Ishikawa (cell line): Measurements from ENCODE around the gene NECTIN1.

Experiments
- CEBPB ChIP-seq: IDR thresholded peaks from 2 replicates; pipeline ENCODE4 v1.6.1; 2012
- CREB1 ChIP-seq: IDR thresholded peaks from 2 replicates; pipeline ENCODE4 v1.6.1; 2012; ENCODE audit warnings: low read depth
- EGR1 ChIP-seq: IDR thresholded peaks from 2 replicates; pipeline ENCODE4 v1.6.1; 2012
- EP300 ChIP-seq: IDR thresholded peaks from 2 replicates; pipeline ENCODE4 v1.6.1; 2012; ENCODE audit warnings: borderline replicate concordance
- FOXM1 ChIP-seq: IDR thresholded peaks from 2 replicates; pipeline ENCODE4 v1.6.1; 2012; ENCODE audit warnings: low read depth, borderline replicate concordance
- NFIC ChIP-seq: IDR thresholded peaks from 2 replicates; pipeline ENCODE4 v1.6.1; 2012
- RAD21 ChIP-seq: IDR thresholded peaks from 2 replicates; pipeline ENCODE4 v1.6.1; 2012; ENCODE audit warnings: low read depth
- TAF1 ChIP-seq: IDR thresholded peaks from 2 replicates; pipeline ENCODE4 v1.6.1; 2012; ENCODE audit warnings: low read depth, mild to moderate bottlenecking
- TCF12 ChIP-seq: IDR thresholded peaks from 2 replicates; pipeline ENCODE4 v1.6.1; 2012; ENCODE audit warnings: low read depth
- TEAD4 ChIP-seq: IDR thresholded peaks from 2 replicates; pipeline ENCODE4 v1.6.1; 2012
- YY1 ChIP-seq: IDR thresholded peaks from 2 replicates; pipeline ENCODE4 v1.6.1; 2012; ENCODE audit warnings: low read depth
- ZBTB7A ChIP-seq: IDR thresholded peaks from 2 replicates; pipeline ENCODE4 v1.6.1; 2012; ENCODE audit warnings: low read depth
- TF ChIP-seq, protein P1 (sequence below): IDR thresholded peaks from 2 replicates; pipeline ENCODE4 v1.6.1; 2012
- TF ChIP-seq, protein P2 (sequence below): IDR thresholded peaks from 2 replicates; pipeline ENCODE4 v1.6.1; 2012; ENCODE audit warnings: low read depth, mild to moderate bottlenecking
- TF ChIP-seq, protein P3 (sequence below): IDR thresholded peaks from 2 replicates; pipeline ENCODE4 v1.6.1; 2012

Gene NECTIN1

DNA sequence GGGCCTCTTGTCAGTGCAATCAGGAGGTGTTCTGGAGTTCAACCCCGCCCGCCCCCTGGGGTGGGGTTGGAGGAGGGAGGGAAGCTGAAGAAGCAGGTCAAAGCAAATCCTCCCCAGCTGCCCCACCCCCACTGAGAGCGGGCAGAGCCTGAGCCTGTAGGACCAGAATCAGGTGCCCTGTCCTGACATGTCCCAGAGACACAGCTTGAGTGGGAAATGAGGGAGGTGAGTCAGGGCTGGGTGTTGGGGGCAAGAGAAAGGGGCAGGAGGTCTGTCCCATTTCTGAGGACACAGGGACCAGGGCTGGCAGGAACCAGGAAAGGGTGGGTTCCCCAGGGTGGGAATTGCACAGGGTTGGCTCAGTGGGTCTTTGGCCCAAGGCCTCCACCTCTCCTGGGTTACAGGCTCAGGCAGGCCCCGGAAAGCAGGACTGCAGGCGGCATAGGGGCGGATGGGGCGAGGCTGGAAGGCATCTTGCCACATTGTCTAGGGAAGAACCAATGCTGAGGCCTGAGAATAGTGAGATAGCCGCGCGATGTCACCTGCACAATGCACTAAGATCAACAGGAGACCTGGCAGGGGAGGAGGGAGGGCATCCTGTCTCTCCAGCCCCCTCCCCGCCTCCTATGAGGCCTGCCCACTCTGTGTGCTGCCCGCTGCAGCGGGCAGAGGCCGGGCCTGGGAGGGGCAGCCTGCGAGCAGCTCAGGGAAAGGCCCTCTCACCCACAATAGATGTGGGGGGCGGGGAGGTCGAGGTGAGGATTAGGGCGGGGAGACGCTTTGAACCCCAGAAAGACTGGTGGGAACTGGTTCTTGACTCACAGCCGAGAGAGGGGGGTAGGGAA, 32.4 kb downstream of the NECTIN1 start:
- TF ChIP-seq TCF12 (no peak), CREB1 (no peak), TAF1 (no peak), CEBPB (no peak), RAD21 (no peak), FOXM1 (no peak), EP300 (no peak), NFIC (no peak), TEAD4 (no peak), EGR1 (no peak), YY1 (no peak), ZBTB7A (no peak)
- TF ChIP-seq, protein P1, sequence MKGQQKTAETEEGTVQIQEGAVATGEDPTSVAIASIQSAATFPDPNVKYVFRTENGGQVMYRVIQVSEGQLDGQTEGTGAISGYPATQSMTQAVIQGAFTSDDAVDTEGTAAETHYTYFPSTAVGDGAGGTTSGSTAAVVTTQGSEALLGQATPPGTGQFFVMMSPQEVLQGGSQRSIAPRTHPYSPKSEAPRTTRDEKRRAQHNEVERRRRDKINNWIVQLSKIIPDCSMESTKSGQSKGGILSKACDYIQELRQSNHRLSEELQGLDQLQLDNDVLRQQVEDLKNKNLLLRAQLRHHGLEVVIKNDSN: no peak
- TF ChIP-seq, protein P2, sequence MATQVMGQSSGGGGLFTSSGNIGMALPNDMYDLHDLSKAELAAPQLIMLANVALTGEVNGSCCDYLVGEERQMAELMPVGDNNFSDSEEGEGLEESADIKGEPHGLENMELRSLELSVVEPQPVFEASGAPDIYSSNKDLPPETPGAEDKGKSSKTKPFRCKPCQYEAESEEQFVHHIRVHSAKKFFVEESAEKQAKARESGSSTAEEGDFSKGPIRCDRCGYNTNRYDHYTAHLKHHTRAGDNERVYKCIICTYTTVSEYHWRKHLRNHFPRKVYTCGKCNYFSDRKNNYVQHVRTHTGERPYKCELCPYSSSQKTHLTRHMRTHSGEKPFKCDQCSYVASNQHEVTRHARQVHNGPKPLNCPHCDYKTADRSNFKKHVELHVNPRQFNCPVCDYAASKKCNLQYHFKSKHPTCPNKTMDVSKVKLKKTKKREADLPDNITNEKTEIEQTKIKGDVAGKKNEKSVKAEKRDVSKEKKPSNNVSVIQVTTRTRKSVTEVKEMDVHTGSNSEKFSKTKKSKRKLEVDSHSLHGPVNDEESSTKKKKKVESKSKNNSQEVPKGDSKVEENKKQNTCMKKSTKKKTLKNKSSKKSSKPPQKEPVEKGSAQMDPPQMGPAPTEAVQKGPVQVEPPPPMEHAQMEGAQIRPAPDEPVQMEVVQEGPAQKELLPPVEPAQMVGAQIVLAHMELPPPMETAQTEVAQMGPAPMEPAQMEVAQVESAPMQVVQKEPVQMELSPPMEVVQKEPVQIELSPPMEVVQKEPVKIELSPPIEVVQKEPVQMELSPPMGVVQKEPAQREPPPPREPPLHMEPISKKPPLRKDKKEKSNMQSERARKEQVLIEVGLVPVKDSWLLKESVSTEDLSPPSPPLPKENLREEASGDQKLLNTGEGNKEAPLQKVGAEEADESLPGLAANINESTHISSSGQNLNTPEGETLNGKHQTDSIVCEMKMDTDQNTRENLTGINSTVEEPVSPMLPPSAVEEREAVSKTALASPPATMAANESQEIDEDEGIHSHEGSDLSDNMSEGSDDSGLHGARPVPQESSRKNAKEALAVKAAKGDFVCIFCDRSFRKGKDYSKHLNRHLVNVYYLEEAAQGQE: no peak
- TF ChIP-seq, protein P3, sequence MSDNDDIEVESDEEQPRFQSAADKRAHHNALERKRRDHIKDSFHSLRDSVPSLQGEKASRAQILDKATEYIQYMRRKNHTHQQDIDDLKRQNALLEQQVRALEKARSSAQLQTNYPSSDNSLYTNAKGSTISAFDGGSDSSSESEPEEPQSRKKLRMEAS: no peak

DNA sequence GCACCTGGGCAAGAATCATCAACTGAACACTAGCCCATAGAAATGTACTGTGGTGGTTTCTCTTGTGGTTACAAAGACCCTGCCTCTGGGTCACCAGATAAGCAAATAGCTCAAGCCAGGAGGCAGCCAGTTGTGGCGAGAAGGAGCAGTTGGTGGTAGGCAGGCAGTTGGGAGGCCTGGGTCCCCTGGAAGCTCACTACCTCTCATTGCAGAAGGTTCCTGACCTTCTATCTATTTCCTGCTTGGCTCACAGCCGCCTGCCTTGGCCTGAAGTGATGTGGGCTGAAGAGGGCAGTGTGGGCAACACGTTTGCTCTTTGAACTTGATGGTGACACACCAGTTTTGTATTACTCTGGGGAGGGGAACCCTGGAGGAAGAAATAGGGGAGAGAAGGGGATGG, 34.7 kb downstream of the NECTIN1 start:
- TF ChIP-seq CREB1: no peak
- no peak for TF ChIP-seq TEAD4
- no peak for TF ChIP-seq EGR1

DNA sequence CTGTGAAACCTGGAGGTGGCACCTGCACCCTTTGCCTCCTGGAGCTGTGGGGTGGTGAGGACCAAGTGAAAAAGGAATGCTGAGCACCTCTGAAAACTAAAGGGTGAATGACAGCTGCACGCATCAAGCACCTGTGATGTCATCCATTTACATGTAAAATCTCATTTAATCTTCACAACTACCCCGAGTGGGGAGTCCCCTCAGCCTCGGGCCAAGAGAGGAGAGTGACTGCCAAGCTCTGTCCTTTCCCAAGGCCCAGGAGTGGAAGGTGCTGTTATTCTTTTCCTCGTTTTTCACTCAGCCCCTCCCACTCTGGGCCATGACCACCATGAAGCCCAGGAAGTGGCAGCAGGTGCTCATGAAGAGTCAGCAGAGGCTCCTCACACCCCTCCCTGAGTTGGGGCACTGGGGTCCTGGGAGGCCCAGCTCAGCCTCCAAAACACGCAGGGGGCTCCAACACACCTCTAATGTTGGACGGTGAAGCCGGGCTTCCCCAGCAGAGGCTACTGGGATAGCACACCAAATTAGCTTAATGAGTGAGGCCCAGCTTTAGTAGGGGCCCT, 35.7 kb downstream of the NECTIN1 start:
- TF ChIP-seq ZBTB7A: no peak
- TF ChIP-seq, protein P1: no peak
- TF ChIP-seq TAF1: no peak
- TF ChIP-seq FOXM1: no peak
- no peak for TF ChIP-seq EP300
- TF ChIP-seq EGR1: no peak
- TF ChIP-seq YY1: no peak
- TF ChIP-seq CEBPB: no peak
- TF ChIP-seq RAD21: no peak
- TF ChIP-seq TEAD4: no peak
- TF ChIP-seq NFIC: no peak
- no peak for TF ChIP-seq CREB1
- no peak for TF ChIP-seq TCF12
- TF ChIP-seq, protein P2: no peak
- TF ChIP-seq, protein P3: no peak

DNA sequence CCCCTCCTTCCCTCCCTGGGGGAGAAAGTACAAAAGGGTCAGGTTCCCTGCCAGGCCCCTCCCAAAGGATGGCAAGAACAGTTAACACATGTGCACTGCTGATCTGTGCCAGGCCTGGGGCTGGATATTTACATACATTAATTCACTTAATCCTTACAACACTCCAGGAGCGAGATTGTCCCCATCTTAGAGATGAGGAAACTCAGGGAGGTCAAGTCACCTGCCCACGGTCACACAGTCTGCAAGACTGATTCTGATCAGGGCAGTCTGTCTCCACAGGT, 36.5 kb downstream of the NECTIN1 start:
- TF ChIP-seq ZBTB7A (no peak), RAD21 (no peak), TEAD4 (no peak), CREB1 (no peak), YY1 (no peak), NFIC (no peak), TCF12 (no peak), EP300 (no peak), FOXM1 (no peak)
- TF ChIP-seq, protein P1: no peak

DNA sequence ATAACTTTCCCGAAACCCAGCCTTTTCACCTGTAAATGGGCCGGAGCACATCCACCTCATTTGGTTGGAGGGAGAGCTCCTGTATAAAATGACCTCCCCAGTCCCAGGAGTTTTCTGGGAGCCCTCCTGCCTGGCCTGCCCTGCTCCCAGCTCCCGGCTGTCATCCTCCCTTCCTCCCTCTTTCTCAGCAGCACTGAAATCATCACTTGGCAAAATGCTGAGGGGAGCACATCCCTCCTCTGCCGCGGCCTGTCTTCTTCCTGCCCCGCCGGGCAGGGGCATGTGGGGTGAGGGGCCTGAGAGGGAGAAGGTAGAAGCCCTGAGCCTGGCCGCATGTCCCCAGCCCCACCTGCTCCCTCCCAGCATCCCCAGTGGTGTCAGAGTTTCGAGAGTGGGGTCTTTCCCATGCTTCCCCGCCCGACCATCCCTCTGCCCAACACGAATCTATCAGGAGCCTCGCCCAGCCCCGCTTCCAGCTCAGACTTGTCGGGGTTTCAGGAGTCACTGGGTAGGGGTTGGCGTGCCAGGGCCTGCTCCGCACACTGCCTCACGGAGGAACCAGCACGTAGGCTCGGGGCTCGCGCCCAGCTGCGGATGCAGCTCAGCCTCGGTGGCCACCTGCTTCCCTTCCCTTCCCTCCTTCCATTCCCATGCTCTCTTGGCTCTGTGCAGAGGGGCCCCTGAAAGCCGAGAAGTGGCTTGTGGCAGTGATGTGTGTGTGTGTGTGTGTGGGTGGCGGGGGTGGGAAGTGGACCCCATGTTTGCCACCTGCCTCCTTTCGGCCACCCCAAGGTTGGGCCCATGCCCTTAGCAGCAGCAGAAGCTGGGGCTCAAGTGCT, 37.1 kb downstream of the NECTIN1 start:
- TF ChIP-seq EGR1 (no peak), ZBTB7A (no peak), TCF12 (no peak), TAF1 (no peak), RAD21 (no peak)
- TF ChIP-seq, protein P3: no peak
- TF ChIP-seq, protein P1: no peak
